ENCODE data around the gene CTAG1A. TPM values are rescaled to one million over a fixed set of nuclear protein-coding genes. Genes with fewer than 3 reads are reported as not detected.
"Not testable (repeated sequence)": the region's sequence is repeated elsewhere in the genome, so short reads cannot be mapped to it uniquely, and the experiment has no call there.

The CTAG1A gene
- polyA plus RNA-seq, 1 experiment = not detected

- DNase-seq (ENCODE audit: low read depth) = peak; percentile 47
- Histone ChIP-seq H3K36me3 (ENCODE audit: control insufficient read depth, insufficient read depth, low read length) (peaks cover 3% of the 10 kb centered on the region), H3K4me3 (ENCODE audit: low read depth, low read length) (peak within 1 kb of the TSS; percentile 51), H3K27me3 (ENCODE audit: control insufficient read depth, insufficient read depth, low read length) (no peaks in the 10 kb centered on the region)
- ChIA-PET POLR2A (no interaction called here), CTCF (interaction anchor here (0.6 to 1.0 kb wide), 2 partner anchors 36 to 185 kb away, joined by 3 to 4 read pairs; no protein-coding TSS in a partner anchor)
- TF ChIP-seq, protein P1, sequence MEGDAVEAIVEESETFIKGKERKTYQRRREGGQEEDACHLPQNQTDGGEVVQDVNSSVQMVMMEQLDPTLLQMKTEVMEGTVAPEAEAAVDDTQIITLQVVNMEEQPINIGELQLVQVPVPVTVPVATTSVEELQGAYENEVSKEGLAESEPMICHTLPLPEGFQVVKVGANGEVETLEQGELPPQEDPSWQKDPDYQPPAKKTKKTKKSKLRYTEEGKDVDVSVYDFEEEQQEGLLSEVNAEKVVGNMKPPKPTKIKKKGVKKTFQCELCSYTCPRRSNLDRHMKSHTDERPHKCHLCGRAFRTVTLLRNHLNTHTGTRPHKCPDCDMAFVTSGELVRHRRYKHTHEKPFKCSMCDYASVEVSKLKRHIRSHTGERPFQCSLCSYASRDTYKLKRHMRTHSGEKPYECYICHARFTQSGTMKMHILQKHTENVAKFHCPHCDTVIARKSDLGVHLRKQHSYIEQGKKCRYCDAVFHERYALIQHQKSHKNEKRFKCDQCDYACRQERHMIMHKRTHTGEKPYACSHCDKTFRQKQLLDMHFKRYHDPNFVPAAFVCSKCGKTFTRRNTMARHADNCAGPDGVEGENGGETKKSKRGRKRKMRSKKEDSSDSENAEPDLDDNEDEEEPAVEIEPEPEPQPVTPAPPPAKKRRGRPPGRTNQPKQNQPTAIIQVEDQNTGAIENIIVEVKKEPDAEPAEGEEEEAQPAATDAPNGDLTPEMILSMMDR (IDR thresholded peaks at IDR 0.05; ENCODE audit: insufficient read depth, low read depth, low read length) = no peak
Observed at GRCh38 chrX:154547245-154548027, 37.5 kb upstream of the CTAG1A start, which contains the start of gene IKBKG. Gene IKBKG, plus strand, starts transcription at chrX:154547620. Its CDS starts 4,383 bp downstream, at chrX:154552003.

DNA sequence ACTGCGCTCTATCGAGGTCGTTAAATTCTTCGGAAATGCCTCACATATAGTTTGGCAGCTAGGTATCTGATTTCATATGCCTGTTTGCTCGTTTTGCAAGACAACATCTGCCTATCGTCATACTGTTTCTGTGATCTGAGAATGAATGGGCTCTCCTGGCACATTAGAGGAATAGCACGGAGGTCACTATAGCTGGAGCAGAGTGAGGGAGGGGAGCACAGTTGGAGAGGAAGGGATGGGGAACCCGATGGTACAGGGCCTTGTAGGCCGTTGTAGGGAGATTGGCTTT is 37.0 kb upstream of the CTAG1A start:
- Histone ChIP-seq H3K36me3 (ENCODE audit: control insufficient read depth, insufficient read depth, low read length) (peaks cover 3% of the 10 kb centered on the region), H3K4me3 (ENCODE audit: low read depth, low read length) (peak overlapping the region; percentile 51), H3K27me3 (ENCODE audit: control insufficient read depth, insufficient read depth, low read length) (no peaks in the 10 kb centered on the region)
- TF ChIP-seq, protein P1 (IDR thresholded peaks at IDR 0.05; ENCODE audit: insufficient read depth, low read depth, low read length) = no peak
- POLR2A ChIA-PET = no interaction called here
- CTCF ChIA-PET = interaction anchor here (1.0 kb wide), 1 partner anchor 185 kb away, joined by 4 read pairs; no protein-coding TSS in a partner anchor
- DNase-seq (ENCODE audit: low read depth) = no peak

DNA sequence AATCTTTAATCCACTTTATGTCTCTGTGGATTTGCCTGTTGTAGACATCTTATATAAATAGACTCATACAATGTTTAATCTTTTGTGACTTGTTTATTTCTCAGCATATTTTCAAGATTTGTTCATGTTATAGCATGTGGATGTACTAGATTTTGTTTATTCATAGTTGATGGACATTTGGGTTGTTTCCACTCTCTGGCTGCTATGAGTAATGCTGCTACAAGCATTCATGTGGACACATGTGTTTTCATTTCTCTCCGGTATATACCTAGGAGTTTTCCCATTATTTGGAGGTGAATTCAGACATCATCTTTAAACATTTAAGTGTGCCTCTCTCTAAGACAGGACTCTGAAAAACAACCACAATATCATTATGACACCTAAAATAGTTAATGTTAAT is 35.2 kb upstream of the CTAG1A start:
- no peak for DNase-seq (ENCODE audit: low read depth)
- H3K36me3 ChIP-seq (ENCODE audit: control insufficient read depth, insufficient read depth, low read length) = peaks cover 7% of the 10 kb centered on the region
- no peak overlapping the region for H3K4me3 ChIP-seq (ENCODE audit: low read depth, low read length)
- ChIA-PET CTCF (no interaction called here), POLR2A (no interaction called here)
- H3K27me3 ChIP-seq (ENCODE audit: control insufficient read depth, insufficient read depth, low read length) = no peaks in the 10 kb centered on the region
- TF ChIP-seq, protein P1 (IDR thresholded peaks at IDR 0.05; ENCODE audit: insufficient read depth, low read depth, low read length) = no peak

- CTCF ChIA-PET; H3K4me3 ChIP-seq (ENCODE audit: low read depth, low read length); H3K36me3 ChIP-seq (ENCODE audit: control insufficient read depth, insufficient read depth, low read length); DNase-seq (ENCODE audit: low read depth); POLR2A ChIA-PET; H3K27me3 ChIP-seq (ENCODE audit: control insufficient read depth, insufficient read depth, low read length): not testable (repeated sequence)
Observed at GRCh38 chrX:154552112-154552806, 32.7 kb upstream of the CTAG1A start.

DNA sequence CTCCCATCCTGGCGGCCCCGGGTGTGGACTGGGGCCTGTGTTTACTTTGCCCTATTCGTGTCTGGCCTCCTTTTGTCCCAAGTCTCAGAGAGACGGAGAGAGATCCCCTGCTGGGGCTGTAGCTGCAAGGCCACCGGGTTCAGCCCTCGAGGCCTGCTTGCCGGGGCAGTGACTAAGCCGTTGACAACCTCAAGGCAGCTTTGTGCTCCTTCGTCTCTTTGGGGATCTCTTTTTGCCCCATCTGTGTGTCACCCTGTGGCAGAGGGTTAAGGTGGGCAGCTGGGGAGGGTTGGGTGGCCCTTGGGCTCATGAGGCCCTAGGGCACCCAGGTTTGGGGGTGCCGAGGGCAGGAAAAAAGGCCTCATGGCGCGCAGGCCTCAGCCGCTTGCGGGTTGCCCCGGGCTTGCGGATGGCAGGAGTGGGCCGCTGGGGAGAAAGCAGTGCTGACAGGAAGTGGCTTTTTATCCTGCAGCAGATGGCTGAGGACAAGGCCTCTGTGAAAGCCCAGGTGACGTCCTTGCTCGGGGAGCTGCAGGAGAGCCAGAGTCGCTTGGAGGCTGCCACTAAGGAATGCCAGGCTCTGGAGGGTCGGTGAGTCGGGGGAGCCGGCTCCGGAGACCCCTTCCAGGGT is 26.8 kb upstream of the CTAG1A start:
- CTCF ChIA-PET; H3K36me3 ChIP-seq (ENCODE audit: control insufficient read depth, insufficient read depth, low read length); DNase-seq (ENCODE audit: low read depth); H3K27me3 ChIP-seq (ENCODE audit: control insufficient read depth, insufficient read depth, low read length); H3K4me3 ChIP-seq (ENCODE audit: low read depth, low read length); POLR2A ChIA-PET: not testable (repeated sequence)

DNA sequence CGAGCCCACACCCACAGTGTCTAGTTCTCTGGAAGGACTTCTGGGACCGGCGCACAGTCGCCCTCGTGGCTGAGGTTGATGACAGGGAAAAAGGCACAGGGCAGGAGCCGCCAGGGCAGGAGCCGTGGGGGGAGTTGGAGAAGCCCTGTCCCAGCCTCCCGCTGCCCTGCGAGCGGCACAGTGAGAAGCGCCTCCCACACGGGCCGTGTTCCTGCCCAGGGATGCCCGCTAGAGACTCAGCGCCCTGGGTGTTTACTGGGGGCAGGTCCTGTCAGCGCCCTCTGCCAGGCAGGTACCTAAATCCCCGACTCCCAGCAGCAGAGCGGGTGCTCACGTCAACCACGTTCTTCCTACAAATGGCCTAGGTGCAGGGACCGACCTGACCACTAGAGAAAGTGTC is 26.0 kb upstream of the CTAG1A start:
- CTCF ChIA-PET; DNase-seq (ENCODE audit: low read depth); H3K36me3 ChIP-seq (ENCODE audit: control insufficient read depth, insufficient read depth, low read length); H3K27me3 ChIP-seq (ENCODE audit: control insufficient read depth, insufficient read depth, low read length); H3K4me3 ChIP-seq (ENCODE audit: low read depth, low read length); POLR2A ChIA-PET: not testable (repeated sequence)

GRCh38 chrX:154560326-154560725 is 24.6 kb upstream of the CTAG1A start:
- H3K4me3 ChIP-seq (ENCODE audit: low read depth, low read length); DNase-seq (ENCODE audit: low read depth); H3K27me3 ChIP-seq (ENCODE audit: control insufficient read depth, insufficient read depth, low read length); H3K36me3 ChIP-seq (ENCODE audit: control insufficient read depth, insufficient read depth, low read length); POLR2A ChIA-PET; CTCF ChIA-PET: not testable (repeated sequence)

DNA sequence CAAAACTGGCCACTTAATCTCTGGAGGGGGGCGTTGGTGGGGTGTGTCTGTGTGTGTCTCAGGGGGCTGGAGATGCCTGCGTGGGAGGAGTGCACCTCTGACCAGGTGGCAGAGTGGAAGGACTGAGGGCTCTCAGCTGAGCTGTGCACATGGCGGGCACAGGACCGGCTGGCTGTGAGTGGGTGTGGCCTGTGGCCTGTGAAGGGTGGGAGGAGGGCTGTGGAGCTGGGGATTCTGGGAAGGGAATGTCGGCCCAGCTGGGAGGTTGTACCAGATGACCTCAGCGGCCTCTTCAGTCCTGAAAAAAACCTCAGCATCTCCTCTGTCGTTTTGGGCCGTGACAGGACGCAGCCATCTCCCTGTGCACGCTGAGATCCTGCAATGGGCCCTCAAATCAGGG is 22.6 kb upstream of the CTAG1A start:
- H3K27me3 ChIP-seq (ENCODE audit: control insufficient read depth, insufficient read depth, low read length); H3K4me3 ChIP-seq (ENCODE audit: low read depth, low read length); H3K36me3 ChIP-seq (ENCODE audit: control insufficient read depth, insufficient read depth, low read length); POLR2A ChIA-PET; CTCF ChIA-PET; DNase-seq (ENCODE audit: low read depth): not testable (repeated sequence)

GRCh38 chrX:154570361-154570760 is 14.6 kb upstream of the CTAG1A start:
- H3K4me3 ChIP-seq (ENCODE audit: low read depth, low read length); POLR2A ChIA-PET; H3K27me3 ChIP-seq (ENCODE audit: control insufficient read depth, insufficient read depth, low read length); H3K36me3 ChIP-seq (ENCODE audit: control insufficient read depth, insufficient read depth, low read length); DNase-seq (ENCODE audit: low read depth); CTCF ChIA-PET: not testable (repeated sequence)

DNA sequence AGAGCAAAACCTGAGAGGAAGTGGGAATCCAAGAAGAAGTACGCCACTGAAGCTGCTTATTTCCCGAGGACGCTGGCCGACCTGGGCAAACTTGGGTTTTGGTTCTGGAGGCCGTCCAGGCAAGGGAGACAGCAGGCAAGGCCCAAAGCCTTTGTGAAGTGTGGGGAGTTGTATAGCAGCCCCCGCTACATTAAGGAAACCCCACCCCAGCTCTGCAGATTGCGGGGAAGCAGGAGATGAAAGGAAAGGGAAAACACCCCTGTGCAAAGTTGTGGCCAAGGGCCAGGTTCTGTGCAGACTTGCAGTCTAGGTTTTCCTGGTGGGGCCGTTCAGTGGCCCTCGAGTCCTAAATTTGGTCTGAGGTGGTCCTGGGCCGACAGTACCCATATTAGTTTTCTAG is 11.9 kb upstream of the CTAG1A start:
- CTCF ChIA-PET; H3K36me3 ChIP-seq (ENCODE audit: control insufficient read depth, insufficient read depth, low read length); H3K4me3 ChIP-seq (ENCODE audit: low read depth, low read length); POLR2A ChIA-PET; H3K27me3 ChIP-seq (ENCODE audit: control insufficient read depth, insufficient read depth, low read length); DNase-seq (ENCODE audit: low read depth): not testable (repeated sequence)

All from BJ (cell line).